B cell (primary cell): ENCODE measurements around the gene TOP3B. TPM values are rescaled to one million over a fixed set of nuclear protein-coding genes. Genes with fewer than 3 reads are reported as not detected.

Source experiments
- ATAC-seq: fragments of 200-7000 bp; cut with Tn5 transposase; one replicate; pipeline ENCODE4 v1.10.0; 2021; ENCODE audit warnings: low read depth, mild to moderate bottlenecking, moderate number of reproducible peaks, moderate library complexity
- CTCF ChIA-PET: fragments of 350-600 bp; sonication (Branson Sonifier 250); formaldehyde crosslinking; loops from one replicate; lab custom pipeline; 2021; ENCODE audit warnings: antibody characterized with exemption, inconsistent platforms; lab: Charles Lee
- POLR2A ChIA-PET: fragments of 350-600 bp; sonication (Branson Sonifier 250); formaldehyde crosslinking; loops from one replicate; lab custom pipeline; 2021; ENCODE audit warnings: antibody characterized with exemption; lab: Charles Lee
- DNase-seq: peaks from one replicate; pipeline ENCODE4 v3.0.0; 2013
- H2AFZ ChIP-seq: 2 replicates; pipeline ENCODE4 v1.6.1; 2012; ENCODE audit warnings: mild to moderate bottlenecking, low read depth, low read length; ENCODE audit not compliant: insufficient read depth, poor library complexity, severe bottlenecking
- H3K27ac ChIP-seq, 2 donors: 1 replicate in 1 of 2; 2 replicates in 1 of 2; pipeline ENCODE4 v1.5.1; 2012 to 2013; ENCODE audit warnings: low read length in 2 of 2, mild to moderate bottlenecking in 2 of 2, moderate library complexity in 1 of 2
- H3K27me3 ChIP-seq, 4 experiments: fragments of 200-600 bp in 1 of 4; sonication (generic) in 1 of 4; replicated peaks in 1 of 4; 1 replicate in 2 of 4; 2 replicates in 2 of 4; pipeline versions ENCODE4 v1.6.1 to v1.7.0; 2013 to 2016; ENCODE audit warnings: low read length in 3 of 4, mild to moderate bottlenecking in 2 of 4, mixed read lengths in 1 of 4, moderate library complexity in 1 of 4; ENCODE audit not compliant: insufficient read depth in 4 of 4, control insufficient read depth in 3 of 4; ENCODE audit errors: control extremely low read depth in 1 of 4
- H3K36me3 ChIP-seq, 2 experiments: replicated peaks in 1 of 2; 1 replicate in 1 of 2; 2 replicates in 1 of 2; pipeline versions ENCODE4 v1.6.1 to v1.7.1; 2013; ENCODE audit warnings: low read length in 1 of 2; ENCODE audit not compliant: insufficient read depth in 2 of 2, control insufficient read depth in 1 of 2; ENCODE audit errors: control extremely low read depth in 1 of 2, extremely low read depth in 1 of 2
- H3K4me1 ChIP-seq, 2 donors: fragments of 200-600 bp in 1 of 2; sonication (generic) in 1 of 2; 1 replicate in 1 of 2; 2 replicates in 1 of 2; pipeline versions ENCODE4 v1.5.1 to v1.6.1; 2013 to 2017; ENCODE audit warnings: low read length in 2 of 2; ENCODE audit not compliant: control insufficient read depth in 2 of 2, insufficient read depth in 2 of 2
- H3K4me2 ChIP-seq: replicated peaks from 2 replicates; pipeline ENCODE3; 2012; ENCODE audit warnings: mild to moderate bottlenecking, low read depth, low read length; ENCODE audit not compliant: poor library complexity, severe bottlenecking
- H3K4me3 ChIP-seq, 5 experiments: fragments of 200-600 bp in 1 of 5; sonication (generic) in 1 of 5; 1 replicate in 3 of 5; 2 replicates in 2 of 5; pipeline versions ENCODE4 v1.5.1 to v1.7.0; 2011 to 2016; ENCODE audit warnings: low read length in 4 of 5, mild to moderate bottlenecking in 4 of 5, low read depth in 2 of 5, control low read depth in 1 of 5, moderate library complexity in 1 of 5; ENCODE audit not compliant: insufficient read depth in 1 of 5; ENCODE audit errors: control extremely low read depth in 1 of 5, extremely low read depth in 1 of 5
- H3K79me2 ChIP-seq: fragments of 200-600 bp; sonication (generic); one replicate; pipeline ENCODE4 v1.6.0; 2016; ENCODE audit warnings: low read length; ENCODE audit not compliant: control insufficient read depth, insufficient read depth
- H3K9ac ChIP-seq: fragments of 200-600 bp; sonication (generic); 2 replicates; pipeline ENCODE4 v1.6.1; 2017; ENCODE audit warnings: mild to moderate bottlenecking, low read length, moderate library complexity
- H3K9me3 ChIP-seq, 3 donors: one replicate each; pipeline versions ENCODE4 v1.6.1 to v1.7.1; 2013; ENCODE audit warnings: low read length in 2 of 3; ENCODE audit not compliant: control insufficient read depth in 2 of 3, insufficient read depth in 1 of 3; ENCODE audit errors: control extremely low read depth in 1 of 3
- H4K20me1 ChIP-seq: 2 replicates; pipeline ENCODE4 v1.6.0; 2012; ENCODE audit warnings: mild to moderate bottlenecking, low read length; ENCODE audit not compliant: insufficient read depth, control insufficient read depth, poor library complexity, severe bottlenecking
- H3K27ac Mint-ChIP-seq: one replicate; pipeline ENCODE4 v1.8.0; 2021; ENCODE audit warnings: mixed read lengths
- H3K27me3 Mint-ChIP-seq: one replicate; pipeline ENCODE4 v1.8.0; 2021; ENCODE audit warnings: mixed read lengths
- H3K4me1 Mint-ChIP-seq: one replicate; pipeline ENCODE4 v1.8.0; 2021; ENCODE audit warnings: mixed read lengths
- H3K4me3 Mint-ChIP-seq: one replicate; pipeline ENCODE4 v1.8.0; 2021; ENCODE audit warnings: mixed read lengths
- H3K9me3 Mint-ChIP-seq: one replicate; pipeline ENCODE4 v1.8.0; 2022; ENCODE audit warnings: mixed read lengths; ENCODE audit not compliant: insufficient read depth
- CTCF ChIP-seq: fragments of 200-600 bp; IDR thresholded peaks from one replicate; pipeline ENCODE4 v1.8.0; 2022; ENCODE audit warnings: antibody characterized with exemption, mild to moderate bottlenecking
- EZH2 ChIP-seq: IDR thresholded peaks from 2 replicates; pipeline ENCODE4 v1.6.1; 2012; ENCODE audit warnings: borderline replicate concordance, low read depth, mild to moderate bottlenecking, moderate library complexity, low read length; ENCODE audit not compliant: insufficient read depth, poor library complexity, severe bottlenecking
- WGBS: methylation state at CpG from one replicate; pipeline ENCODE4 v1.1.5; 2013; ENCODE audit warnings: missing lambda C conversion rate; ENCODE audit not compliant: insufficient coverage; 5-methylcytosine and 5-hydroxymethylcytosine counted together
- intact Hi-C: fragments of 100-400 bp; cut with micrococcal nuclease; formaldehyde crosslinking; loops from one replicate; pipeline ENCODE4 v1.10.0; 2022
- polyA plus RNA-seq: library from polyadenylated mRNA; depleted of rRNA; stranded (reverse); fragments of >200 nt; gene quantifications from 2 replicates; pipeline ENCODE4 v1.2.3, GENCODE V29; 2012
- total RNA-seq, 2 donors: library from RNA; stranded (reverse); fragments of 120-200 nt in 1 of 2; gene quantifications; 1 replicate in 1 of 2; 2 replicates in 1 of 2; pipeline versions ENCODE4 v1.2.3 to v1.2.4, GENCODE V29; 2013 to 2022

Gene TOP3B
- total and polyA plus RNA-seq, 2 donors (not counting 1 experiment from before 2014, with no cell fraction given) = 77.1 to 105 TPM

- CTCF ChIA-PET = interaction anchor here (0.9 to 1.4 kb wide), 3 partner anchors 8 to 39 kb away, joined by 3 to 7 read pairs (median 3); no protein-coding TSS in a partner anchor
- Mint-ChIP-seq H3K4me3 (peak overlapping the region; percentile 44), H3K4me1 (peaks cover 16% of the 10 kb centered on the region), H3K27ac (peak overlapping the region; percentile 61), H3K27me3 (no peaks in the 10 kb centered on the region), H3K9me3 (no peaks in the 10 kb centered on the region)
- intact Hi-C loops = no loop called here
- no peaks in the 10 kb centered on the region for H3K36me3 ChIP-seq
- no peaks in the 10 kb centered on the region for H3K79me2 ChIP-seq
- no peak for ATAC-seq
- H3K4me1 ChIP-seq = peaks cover 9 to 12% of the 10 kb centered on the region in 2 donors
- H3K9me3 ChIP-seq = no peaks in the 10 kb centered on the region
- no peak overlapping the region for H3K4me3 ChIP-seq
- POLR2A ChIA-PET = no interaction called here
- H3K27me3 ChIP-seq = no peaks in the 10 kb centered on the region
- no peaks in the 10 kb centered on the region for H4K20me1 ChIP-seq
- H2AFZ ChIP-seq = peak overlapping the region; percentile 29
- no peak for DNase-seq
- TF ChIP-seq EZH2 = no peak
- no peak for TF ChIP-seq CTCF
- peak overlapping the region; percentile 6 to 33 for H3K27ac ChIP-seq
- H3K9ac ChIP-seq = no peak overlapping the region
- H3K4me2 ChIP-seq = peak overlapping the region; percentile 12
- no CpG with 5 or more reads among the region's 2 CpGs for WGBS
These were observed 27.8 kb upstream of the TOP3B start for GRCh38 chr22:22010358-22010757.

- no peak overlapping the region for H3K4me3 Mint-ChIP-seq
- Histone ChIP-seq H3K4me1 (peaks cover 9 to 12% of the 10 kb centered on the region in 2 donors), H3K4me2 (no peak overlapping the region), H3K27ac (no peak overlapping the region), H3K27me3 (no peaks in the 10 kb centered on the region), H3K9ac (no peak overlapping the region), H3K79me2 (no peaks in the 10 kb centered on the region), H3K36me3 (no peaks in the 10 kb centered on the region), H2AFZ (no peak overlapping the region), H4K20me1 (no peaks in the 10 kb centered on the region), H3K9me3 (no peaks in the 10 kb centered on the region), H3K4me3 (no peak overlapping the region)
- ChIA-PET POLR2A (no interaction called here), CTCF (no interaction called here)
- DNase-seq = no peak
- H3K27ac Mint-ChIP-seq = no peak overlapping the region
- no peaks in the 10 kb centered on the region for H3K9me3 Mint-ChIP-seq
- 93% methylated on average over 3 of the region's 3 CpGs for WGBS
- no peaks in the 10 kb centered on the region for H3K27me3 Mint-ChIP-seq
- TF ChIP-seq EZH2 = no peak
- TF ChIP-seq CTCF = no peak
- intact Hi-C loops = no loop called here
- peaks cover 16% of the 10 kb centered on the region for H3K4me1 Mint-ChIP-seq
- no peak for ATAC-seq
These were observed 27.1 kb upstream of the TOP3B start for GRCh38 chr22:22009661-22010060.
